Measurements from ENCODE around the gene ULK4.

The ULK4 gene

GRCh38 chr3:41431386-41431785, 530.5 kb downstream of the ULK4 start:
- Histone ChIP-seq H3K4me3 (ENCODE audit: low read length, poor library complexity, severe bottlenecking) (no peak overlapping the region), H4K20me1 (ENCODE audit: insufficient read depth, low read length, poor library complexity, severe bottlenecking) (no peaks in the 10 kb centered on the region), H3K79me2 (ENCODE audit: insufficient read depth, low read length) (no peaks in the 10 kb centered on the region), H3K4me2 (ENCODE audit: low read depth, low read length, poor library complexity, severe bottlenecking) (no peak overlapping the region), H3K9me3 (ENCODE audit: insufficient read depth, low read depth, low read length) (no peaks in the 10 kb centered on the region; the same call in 1 of the 2 replicates), H3F3A (ENCODE audit: low read depth) (no peaks in the 10 kb centered on the region; the same call in 1 of the 2 replicates), H3K27me3 (ENCODE audit: insufficient read depth, low read length, poor library complexity, severe bottlenecking) (no peaks in the 10 kb centered on the region), H3K4me1 (ENCODE audit: insufficient read depth, low read length, poor library complexity, severe bottlenecking) (peaks cover 20% of the 10 kb centered on the region), H3K9me2 (replicated peaks; ENCODE audit: low read depth, low read length) (no peaks in the 10 kb centered on the region), H3K9ac (ENCODE audit: low read depth, low read length, poor library complexity, severe bottlenecking) (no peak overlapping the region), H2AFZ (ENCODE audit: low read length) (no peak overlapping the region), H3K36me3 (ENCODE audit: insufficient read depth, low read length) (no peaks in the 10 kb centered on the region)
- TF ChIP-seq, protein P1, sequence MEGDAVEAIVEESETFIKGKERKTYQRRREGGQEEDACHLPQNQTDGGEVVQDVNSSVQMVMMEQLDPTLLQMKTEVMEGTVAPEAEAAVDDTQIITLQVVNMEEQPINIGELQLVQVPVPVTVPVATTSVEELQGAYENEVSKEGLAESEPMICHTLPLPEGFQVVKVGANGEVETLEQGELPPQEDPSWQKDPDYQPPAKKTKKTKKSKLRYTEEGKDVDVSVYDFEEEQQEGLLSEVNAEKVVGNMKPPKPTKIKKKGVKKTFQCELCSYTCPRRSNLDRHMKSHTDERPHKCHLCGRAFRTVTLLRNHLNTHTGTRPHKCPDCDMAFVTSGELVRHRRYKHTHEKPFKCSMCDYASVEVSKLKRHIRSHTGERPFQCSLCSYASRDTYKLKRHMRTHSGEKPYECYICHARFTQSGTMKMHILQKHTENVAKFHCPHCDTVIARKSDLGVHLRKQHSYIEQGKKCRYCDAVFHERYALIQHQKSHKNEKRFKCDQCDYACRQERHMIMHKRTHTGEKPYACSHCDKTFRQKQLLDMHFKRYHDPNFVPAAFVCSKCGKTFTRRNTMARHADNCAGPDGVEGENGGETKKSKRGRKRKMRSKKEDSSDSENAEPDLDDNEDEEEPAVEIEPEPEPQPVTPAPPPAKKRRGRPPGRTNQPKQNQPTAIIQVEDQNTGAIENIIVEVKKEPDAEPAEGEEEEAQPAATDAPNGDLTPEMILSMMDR (conservative IDR thresholded peaks at IDR 0.05; ENCODE audit: low read length) = no peak
- no peak for TF ChIP-seq EZH2phosphoT487 (IDR thresholded peaks at IDR 0.05; ENCODE audit: borderline replicate concordance)

DNA sequence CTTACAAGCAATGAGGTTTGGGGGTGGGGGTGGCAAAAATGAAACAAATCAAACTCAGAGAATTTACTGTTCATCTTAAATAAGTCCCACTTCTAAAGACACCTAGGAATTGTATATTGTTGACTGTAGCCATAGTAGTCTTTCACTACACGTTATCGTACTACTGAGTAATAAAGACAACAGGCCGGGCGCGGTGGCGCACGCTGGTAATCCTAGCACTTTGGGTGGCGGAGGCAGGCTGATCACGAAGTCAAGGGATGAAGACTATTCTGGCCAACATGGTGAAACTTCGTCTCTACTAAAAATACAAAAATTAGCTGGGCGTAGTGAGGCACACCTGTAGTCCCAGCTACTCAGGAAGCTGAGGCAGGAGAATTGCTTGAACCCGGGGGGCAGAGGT, 531.0 kb downstream of the ULK4 start:
- Histone ChIP-seq H3K4me3 (ENCODE audit: low read length, poor library complexity, severe bottlenecking) (no peak overlapping the region), H3K9me2 (replicated peaks; ENCODE audit: low read depth, low read length) (no peaks in the 10 kb centered on the region), H3F3A (ENCODE audit: low read depth) (no peaks in the 10 kb centered on the region; the same call in 1 of the 2 replicates), H3K36me3 (ENCODE audit: insufficient read depth, low read length) (no peaks in the 10 kb centered on the region), H3K9me3 (ENCODE audit: insufficient read depth, low read depth, low read length) (no peaks in the 10 kb centered on the region; the same call in 1 of the 2 replicates), H2AFZ (ENCODE audit: low read length) (no peak overlapping the region), H3K4me1 (ENCODE audit: insufficient read depth, low read length, poor library complexity, severe bottlenecking) (peaks cover 17% of the 10 kb centered on the region), H3K79me2 (ENCODE audit: insufficient read depth, low read length) (no peaks in the 10 kb centered on the region), H4K20me1 (ENCODE audit: insufficient read depth, low read length, poor library complexity, severe bottlenecking) (no peaks in the 10 kb centered on the region), H3K4me2 (ENCODE audit: low read depth, low read length, poor library complexity, severe bottlenecking) (peak overlapping the region; percentile 18), H3K9ac (ENCODE audit: low read depth, low read length, poor library complexity, severe bottlenecking) (no peak overlapping the region), H3K27me3 (ENCODE audit: insufficient read depth, low read length, poor library complexity, severe bottlenecking) (no peaks in the 10 kb centered on the region)
- TF ChIP-seq EZH2phosphoT487 (IDR thresholded peaks at IDR 0.05; ENCODE audit: borderline replicate concordance) = no peak
- TF ChIP-seq, protein P1 (conservative IDR thresholded peaks at IDR 0.05; ENCODE audit: low read length) = no peak

- H3K9ac ChIP-seq (ENCODE audit: low read depth, low read length, poor library complexity, severe bottlenecking) = peak overlapping the region; percentile 4
- H3K9me3 ChIP-seq (ENCODE audit: insufficient read depth, low read depth, low read length) = no peaks in the 10 kb centered on the region; the same call in 1 of the 2 replicates
- no peak overlapping the region for H2AFZ ChIP-seq (ENCODE audit: low read length)
- no peak for TF ChIP-seq EZH2phosphoT487 (IDR thresholded peaks at IDR 0.05; ENCODE audit: borderline replicate concordance)
- TF ChIP-seq, protein P1 (conservative IDR thresholded peaks at IDR 0.05; ENCODE audit: low read length) = no peak
- H4K20me1 ChIP-seq (ENCODE audit: insufficient read depth, low read length, poor library complexity, severe bottlenecking) = no peaks in the 10 kb centered on the region
- no peaks in the 10 kb centered on the region; the same call in 1 of the 2 replicates for H3F3A ChIP-seq (ENCODE audit: low read depth)
- no peaks in the 10 kb centered on the region for H3K27me3 ChIP-seq (ENCODE audit: insufficient read depth, low read length, poor library complexity, severe bottlenecking)
- no peaks in the 10 kb centered on the region for H3K9me2 ChIP-seq (replicated peaks; ENCODE audit: low read depth, low read length)
- H3K4me1 ChIP-seq (ENCODE audit: insufficient read depth, low read length, poor library complexity, severe bottlenecking) = peaks cover 17% of the 10 kb centered on the region
- H3K4me3 ChIP-seq (ENCODE audit: low read length, poor library complexity, severe bottlenecking) = no peak overlapping the region
- no peaks in the 10 kb centered on the region for H3K79me2 ChIP-seq (ENCODE audit: insufficient read depth, low read length)
- H3K4me2 ChIP-seq (ENCODE audit: low read depth, low read length, poor library complexity, severe bottlenecking) = peak overlapping the region; percentile 18
- H3K36me3 ChIP-seq (ENCODE audit: insufficient read depth, low read length) = no peaks in the 10 kb centered on the region
Measured at GRCh38 chr3:41430391-41430790, 531.5 kb downstream of the ULK4 start.
